Amniotic stem cell (primary cell): ENCODE measurements around the gene MFAP2.
A peak's percentile ranks its signal among the peaks of the same experiment; 100 is the strongest.

Experiments
- DNase-seq: peaks from one replicate; lab custom pipeline; 2025; lab: John Stamatoyannopoulos, UW

MFAP2 gene

DNA sequence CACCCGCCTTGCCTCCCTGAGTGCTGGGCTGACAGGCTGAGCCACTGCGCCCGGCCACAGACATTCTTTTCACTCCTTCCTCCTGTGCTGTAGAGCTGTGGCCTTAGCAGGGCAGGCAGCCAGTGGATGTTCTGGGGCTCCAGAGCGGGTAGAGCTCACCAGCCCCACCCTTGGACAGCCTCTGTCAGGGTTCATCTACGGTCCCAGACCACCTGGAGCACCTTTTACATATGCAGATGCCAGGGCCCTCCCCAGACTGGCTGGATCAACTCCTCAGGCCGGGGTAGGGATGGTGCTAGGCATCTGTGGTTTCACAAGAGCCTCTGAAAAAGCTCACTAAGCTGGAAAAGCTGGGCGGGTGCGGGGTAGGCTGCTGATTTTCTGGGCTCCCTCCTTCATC, 26.7 kb upstream of the MFAP2 start:
- DNase-seq = no peak

DNA sequence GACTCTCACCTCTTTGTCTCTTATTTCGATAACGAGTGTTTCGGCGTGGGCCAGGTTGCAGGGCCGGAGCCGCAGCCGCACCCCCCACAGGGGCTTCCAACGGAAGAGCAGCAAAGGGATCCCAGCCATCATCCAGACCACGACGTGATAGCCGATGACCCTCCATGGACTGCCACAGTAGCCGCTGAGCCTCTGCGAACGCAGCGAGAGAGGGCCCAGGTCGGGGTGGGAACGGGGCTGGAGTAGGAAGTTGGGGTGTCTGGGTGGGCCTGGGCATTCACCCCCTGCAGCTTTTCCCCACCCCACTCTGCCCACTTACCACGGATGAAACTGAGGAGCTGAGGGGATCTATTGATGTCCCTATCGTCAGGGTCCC, 24.9 kb upstream of the MFAP2 start:
- no peak for DNase-seq

DNA sequence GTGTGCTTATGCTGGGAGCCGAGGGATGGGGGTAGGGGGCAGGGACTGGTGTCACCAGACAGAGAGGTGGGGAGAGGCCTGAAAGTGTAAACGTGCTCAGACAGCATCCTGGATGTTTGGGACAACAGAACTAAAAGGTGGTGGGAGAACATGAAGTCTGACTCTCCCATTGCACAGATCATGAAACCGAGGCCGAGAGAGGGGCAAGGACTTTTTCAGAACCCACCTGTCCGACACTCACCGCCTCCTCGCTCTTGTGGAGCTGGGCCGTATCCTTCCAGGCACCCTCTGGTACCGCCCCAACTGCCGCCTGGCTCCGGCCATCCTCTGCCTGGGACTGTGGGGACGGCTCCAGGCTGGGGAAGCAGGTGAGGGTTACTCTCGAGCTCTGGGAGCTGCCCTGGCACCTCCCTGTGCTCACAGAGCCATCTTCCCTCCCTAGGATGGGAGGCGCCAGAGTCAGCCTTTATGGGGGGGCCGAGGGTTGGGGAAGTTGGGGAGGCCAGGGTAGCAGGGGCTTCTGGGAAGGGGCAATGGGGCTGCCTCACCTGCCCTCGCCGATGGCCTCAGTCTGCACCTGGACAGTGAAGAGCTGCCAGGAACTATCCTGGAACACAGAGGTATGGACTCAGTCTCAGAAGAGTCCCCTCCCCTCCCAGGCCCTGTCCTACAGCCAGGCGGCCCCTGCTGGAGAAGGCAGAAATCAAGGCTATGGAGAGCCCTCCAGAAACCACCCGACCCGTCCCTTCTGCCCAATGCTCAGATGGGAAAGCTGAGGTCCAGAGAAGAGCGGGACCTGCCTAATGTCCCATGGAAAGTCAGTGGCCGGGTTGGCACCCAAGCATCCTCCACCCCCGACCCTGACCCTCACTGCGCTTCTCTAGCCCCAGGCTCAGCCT, 24.3 kb upstream of the MFAP2 start:
- DNase-seq = no peak

- no peak for DNase-seq
Measured at GRCh38 chr1:17002524-17002902, 22.1 kb upstream of the MFAP2 start.

DNA sequence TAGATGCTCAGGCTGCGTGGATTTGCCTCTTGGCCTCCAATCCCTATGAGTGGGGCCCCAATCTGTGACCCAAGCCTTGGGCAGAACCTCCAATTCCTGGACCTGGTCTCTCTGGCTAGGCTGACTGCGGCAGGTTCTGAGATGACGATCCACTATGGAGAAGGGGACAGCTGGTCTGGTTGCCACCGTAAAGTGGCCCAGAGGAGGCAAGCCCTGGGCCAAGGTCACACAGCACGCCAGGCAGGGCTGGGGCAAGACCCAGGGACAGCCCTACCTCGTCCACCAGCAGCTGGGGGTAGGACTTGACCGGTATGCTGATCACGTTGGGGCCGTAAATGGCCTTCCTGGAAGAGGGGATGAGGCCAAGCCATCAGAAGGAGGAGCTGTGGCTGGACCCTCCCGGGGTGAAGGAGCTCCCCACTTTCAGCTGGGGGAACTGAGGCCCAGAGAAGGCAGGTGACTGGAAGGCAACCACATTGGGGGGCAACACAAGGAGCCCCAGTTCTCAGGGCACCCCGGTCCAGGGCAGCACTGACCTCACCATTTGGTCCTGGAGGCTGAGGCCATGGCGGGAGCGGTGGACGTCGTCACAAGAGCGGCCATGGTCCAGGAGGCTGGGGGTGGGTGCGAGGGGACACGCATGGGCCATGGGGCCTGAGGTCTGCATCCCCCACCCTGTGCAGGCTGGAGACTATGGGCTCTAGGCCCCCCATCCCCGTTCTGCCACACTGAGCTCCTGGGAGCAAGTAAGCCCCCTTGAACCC, 21.5 kb upstream of the MFAP2 start:
- DNase-seq = no peak

GRCh38 chr1:16999863-17000262, 19.4 kb upstream of the MFAP2 start:
- no peak for DNase-seq

- DNase-seq = no peak
Measured at GRCh38 chr1:16998589-16998988, 18.2 kb upstream of the MFAP2 start.

DNA sequence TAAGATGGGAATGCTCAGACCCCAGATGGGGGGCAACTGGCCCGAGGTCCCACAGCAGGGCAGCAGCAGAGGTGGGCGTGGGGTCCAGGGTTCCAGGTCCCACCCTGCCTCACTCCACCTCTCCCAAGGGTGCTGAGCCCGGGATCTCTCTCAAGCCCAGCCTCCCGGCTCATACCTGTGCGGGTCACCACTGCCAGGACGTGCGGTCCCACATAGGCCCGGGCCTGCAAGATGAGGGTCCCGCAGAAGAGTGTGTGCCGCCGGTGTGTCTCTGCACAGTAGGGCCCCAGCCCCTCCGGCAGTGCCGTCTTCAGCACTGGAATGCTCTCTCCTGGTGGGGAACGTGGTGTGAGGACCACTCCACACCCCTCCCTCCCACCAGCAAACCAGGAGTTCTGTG, 16.4 kb upstream of the MFAP2 start:
- no peak for DNase-seq

DNA sequence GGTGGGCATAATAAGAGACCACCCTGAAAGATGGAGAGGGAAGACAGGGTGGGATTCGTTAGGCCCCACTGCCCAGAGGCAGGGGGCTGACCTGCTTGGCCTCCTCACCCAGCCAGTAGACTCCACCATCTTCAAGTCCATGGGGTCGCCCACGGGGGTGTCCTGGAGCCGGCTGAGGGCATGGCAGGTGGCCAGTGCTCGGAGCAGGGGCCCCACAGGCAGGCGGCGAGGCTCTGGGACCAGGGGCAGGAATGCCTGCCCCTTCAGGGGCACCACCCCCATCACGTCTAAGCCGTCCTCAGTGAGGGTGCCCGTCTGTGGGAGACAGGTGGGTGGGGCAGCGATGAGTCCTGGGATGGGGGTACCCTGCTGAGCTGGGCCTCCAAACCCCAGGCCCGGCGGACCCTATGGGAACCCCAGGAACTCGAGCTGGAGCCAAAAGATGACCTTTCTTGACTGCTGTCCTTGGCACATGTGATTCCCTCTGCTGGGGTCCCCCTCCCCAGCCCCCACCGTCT, 13.2 kb upstream of the MFAP2 start:
- DNase-seq = no peak

GRCh38 chr1:16992675-16993074, 12.3 kb upstream of the MFAP2 start:
- no peak for DNase-seq

DNA sequence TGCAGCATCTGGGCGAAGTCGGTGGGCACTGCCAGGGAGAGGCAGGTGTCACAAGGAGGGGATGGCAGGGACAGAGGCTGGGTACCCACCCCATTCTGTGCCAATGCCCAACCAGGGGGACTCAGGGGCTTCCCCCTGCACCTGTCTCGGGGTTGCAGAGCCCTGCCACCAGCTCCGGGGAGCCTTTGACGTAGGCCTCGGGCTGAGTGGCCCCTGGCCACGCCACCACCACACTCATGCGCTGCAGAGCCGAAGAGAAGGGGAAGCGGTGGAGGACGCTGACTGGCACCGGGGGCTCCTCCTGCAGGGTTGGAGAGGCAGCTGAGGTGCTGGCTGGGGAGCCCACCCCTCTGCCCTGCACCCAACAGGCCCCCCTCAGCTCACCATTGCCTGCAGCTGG, 11.7 kb upstream of the MFAP2 start:
- no peak for DNase-seq

- DNase-seq = no peak
Measured at GRCh38 chr1:16991571-16991970, 11.2 kb upstream of the MFAP2 start.

GRCh38 chr1:16989676-16990391, 9.4 kb upstream of the MFAP2 start:
- no peak for DNase-seq

DNA sequence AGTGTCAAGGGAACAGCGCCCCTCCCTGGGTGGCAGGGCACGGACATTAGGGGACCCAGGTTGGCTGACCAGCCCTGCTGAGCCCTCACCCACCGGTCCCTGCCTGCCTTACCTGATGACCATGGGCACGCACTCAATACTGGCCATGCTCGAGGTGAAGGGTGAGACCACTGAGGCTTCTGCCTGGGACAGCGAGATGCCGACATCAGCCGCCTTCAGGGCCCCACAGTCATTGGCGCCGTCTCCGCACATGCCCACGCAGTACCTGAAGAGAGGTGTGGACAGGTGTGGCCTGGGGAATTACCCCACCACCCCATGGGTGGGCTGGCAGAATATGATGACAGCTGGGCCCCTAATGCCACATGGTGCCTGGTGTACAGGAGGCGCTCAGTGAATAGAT, 7.8 kb upstream of the MFAP2 start:
- no peak for DNase-seq

- no peak for DNase-seq
Measured at GRCh38 chr1:16986962-16987361, 6.5 kb upstream of the MFAP2 start.

- no peak for DNase-seq
Measured at GRCh38 chr1:16986560-16986959, 6.1 kb upstream of the MFAP2 start.

- no peak for DNase-seq
Measured at GRCh38 chr1:16986113-16986512, 5.7 kb upstream of the MFAP2 start.

- DNase-seq = peak; percentile 62
Measured at GRCh38 chr1:16984717-16985116, 4.3 kb upstream of the MFAP2 start.

DNA sequence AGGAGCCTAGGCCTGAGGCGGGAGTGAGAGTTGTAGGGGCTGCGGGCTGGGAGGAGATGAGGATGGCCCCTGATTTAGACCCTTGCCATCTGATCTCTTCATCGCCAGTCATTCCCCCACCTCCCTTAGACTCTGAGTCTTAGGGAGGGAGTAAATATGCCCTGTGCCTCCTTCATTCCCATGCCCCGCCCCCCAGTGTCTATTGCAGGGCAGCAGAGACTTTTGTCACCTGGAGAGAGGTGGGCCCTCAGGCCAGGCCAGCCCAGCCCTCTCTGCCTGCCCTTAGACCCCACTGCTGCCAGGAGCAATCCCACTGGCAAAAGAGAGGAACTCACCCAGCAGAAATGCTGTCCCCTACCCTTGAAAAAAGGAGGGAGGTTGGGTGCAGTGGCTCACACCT, 3.2 kb upstream of the MFAP2 start:
- DNase-seq = no peak

GRCh38 chr1:16982902-16983301, 2.5 kb upstream of the MFAP2 start:
- DNase-seq = no peak

DNA sequence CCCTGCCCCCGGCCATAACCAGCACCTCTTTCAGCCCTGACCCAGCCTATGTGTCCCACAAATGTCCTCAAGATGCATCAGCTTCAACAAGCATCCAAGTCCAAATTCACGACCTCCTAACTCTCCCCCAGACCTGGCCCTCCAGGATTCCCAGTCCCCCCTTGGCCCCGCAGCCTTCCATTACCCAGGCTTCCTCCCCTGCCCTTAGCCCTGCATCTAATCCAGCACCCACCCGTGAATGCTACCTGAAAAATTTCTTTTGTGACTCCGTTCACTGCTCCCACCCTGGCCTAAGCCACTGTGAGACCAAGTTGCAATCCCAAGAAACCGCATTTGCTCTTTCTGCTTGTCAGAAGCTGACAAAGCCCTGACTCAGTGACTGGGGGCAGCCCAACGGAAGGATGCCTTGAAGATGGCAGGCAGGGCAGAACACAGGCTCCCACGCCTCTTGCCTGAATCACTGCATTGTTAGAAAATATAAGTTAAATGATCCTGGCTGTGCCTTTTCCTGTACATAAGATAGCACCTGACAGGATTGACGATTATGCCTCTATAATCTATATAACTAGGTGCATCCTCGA, 939 bp upstream of the MFAP2 start:
- DNase-seq = peak; percentile 87
